ENCODE measurements around the gene INPP5D.

The INPP5D gene

GRCh38 chr2:233233618-233234230 is 173.6 kb downstream of the INPP5D start:
- no peaks in the 10 kb centered on the region for H3K36me3 ChIP-seq (ENCODE audit: control insufficient read depth, insufficient read depth, low read length)
- no peak overlapping the region for H3K4me3 ChIP-seq (ENCODE audit: low read length)
- H3K9ac ChIP-seq (ENCODE audit: low read length) = no peak overlapping the region
- no peak overlapping the region for H3K27ac ChIP-seq (ENCODE audit: low read depth, low read length)
- H3K27me3 ChIP-seq (ENCODE audit: control insufficient read depth, insufficient read depth, low read length) = no peaks in the 10 kb centered on the region
- H3K4me1 ChIP-seq (ENCODE audit: control insufficient read depth, insufficient read depth, low read length) = no peaks in the 10 kb centered on the region

DNA sequence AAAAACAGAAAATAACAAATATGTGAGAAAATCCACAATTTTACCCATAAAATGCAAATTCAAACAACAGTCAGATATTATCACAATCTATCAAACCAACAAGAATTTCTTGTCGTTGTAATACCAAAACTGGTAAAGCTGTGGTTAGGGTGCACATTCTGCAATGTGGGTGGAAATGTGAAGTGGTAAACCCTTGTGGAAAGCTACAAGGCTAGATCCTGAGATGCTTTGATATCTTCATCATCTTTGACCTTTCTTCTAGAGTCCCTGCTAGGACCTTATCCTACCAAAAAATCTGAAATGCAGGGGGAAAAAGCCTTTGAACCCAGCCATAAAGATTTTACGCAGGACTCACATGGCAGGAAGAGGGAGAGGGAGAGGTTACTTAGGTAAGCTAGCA is 174.1 kb downstream of the INPP5D start:
- Histone ChIP-seq H3K9ac (ENCODE audit: low read length) (no peak overlapping the region), H3K27me3 (ENCODE audit: control insufficient read depth, insufficient read depth, low read length) (no peaks in the 10 kb centered on the region), H3K4me3 (ENCODE audit: low read length) (no peak overlapping the region), H3K36me3 (ENCODE audit: control insufficient read depth, insufficient read depth, low read length) (no peaks in the 10 kb centered on the region), H3K4me1 (ENCODE audit: control insufficient read depth, insufficient read depth, low read length) (no peaks in the 10 kb centered on the region), H3K27ac (ENCODE audit: low read depth, low read length) (no peak overlapping the region)

GRCh38 chr2:233234996-233235395 is 174.9 kb downstream of the INPP5D start:
- Histone ChIP-seq H3K9ac (ENCODE audit: low read length) (no peak overlapping the region), H3K36me3 (ENCODE audit: control insufficient read depth, insufficient read depth, low read length) (no peaks in the 10 kb centered on the region), H3K4me1 (ENCODE audit: control insufficient read depth, insufficient read depth, low read length) (no peaks in the 10 kb centered on the region)

DNA sequence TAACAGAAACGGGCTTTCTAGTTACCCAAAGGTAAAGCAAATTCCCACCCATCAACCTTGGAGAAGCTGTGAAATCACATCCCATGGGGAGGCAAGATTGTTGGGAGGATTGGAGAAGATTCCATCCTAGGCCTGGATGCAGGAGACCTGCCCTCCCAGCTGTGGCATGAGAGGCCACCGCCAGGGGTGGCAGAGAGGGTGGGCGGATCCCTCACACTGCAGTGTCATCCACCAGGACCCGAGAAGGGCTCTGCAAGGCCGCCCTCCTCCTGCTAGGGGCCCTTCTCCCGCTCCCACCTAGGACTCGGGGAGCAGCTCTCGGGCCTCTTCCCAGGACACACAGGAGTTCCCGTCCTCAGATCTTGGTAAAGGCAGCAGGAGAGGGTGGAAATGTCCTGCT is 175.8 kb downstream of the INPP5D start:
- H3K4me1 ChIP-seq (ENCODE audit: control insufficient read depth, insufficient read depth, low read length) = no peaks in the 10 kb centered on the region
- H3K27me3 ChIP-seq (ENCODE audit: control insufficient read depth, insufficient read depth, low read length) = no peaks in the 10 kb centered on the region
- H3K36me3 ChIP-seq (ENCODE audit: control insufficient read depth, insufficient read depth, low read length) = no peaks in the 10 kb centered on the region
- H3K4me3 ChIP-seq (ENCODE audit: low read length) = no peak overlapping the region
- H3K9ac ChIP-seq (ENCODE audit: low read length) = no peak overlapping the region
- H3K27ac ChIP-seq (ENCODE audit: low read depth, low read length) = no peak overlapping the region

More at GRCh38 chr2:233234996-233235395, 174.9 kb downstream of the INPP5D start:
- Histone ChIP-seq H3K4me3 (ENCODE audit: low read length) (no peak overlapping the region), H3K27me3 (ENCODE audit: control insufficient read depth, insufficient read depth, low read length) (no peaks in the 10 kb centered on the region), H3K27ac (ENCODE audit: low read depth, low read length) (no peak overlapping the region)

- Histone ChIP-seq H3K4me3 (ENCODE audit: low read length) (no peak overlapping the region), H3K27me3 (ENCODE audit: control insufficient read depth, insufficient read depth, low read length) (no peaks in the 10 kb centered on the region), H3K36me3 (ENCODE audit: control insufficient read depth, insufficient read depth, low read length) (no peaks in the 10 kb centered on the region), H3K27ac (ENCODE audit: low read depth, low read length) (no peak overlapping the region), H3K9ac (ENCODE audit: low read length) (no peak overlapping the region), H3K4me1 (ENCODE audit: control insufficient read depth, insufficient read depth, low read length) (no peaks in the 10 kb centered on the region)
These were observed 176.9 kb downstream of the INPP5D start for GRCh38 chr2:233236820-233237589.

GRCh38 chr2:233240897-233241296 is 180.8 kb downstream of the INPP5D start:
- Histone ChIP-seq H3K27me3 (ENCODE audit: control insufficient read depth, insufficient read depth, low read length) (no peaks in the 10 kb centered on the region), H3K4me1 (ENCODE audit: control insufficient read depth, insufficient read depth, low read length) (no peaks in the 10 kb centered on the region), H3K9ac (ENCODE audit: low read length) (no peak overlapping the region), H3K36me3 (ENCODE audit: control insufficient read depth, insufficient read depth, low read length) (no peaks in the 10 kb centered on the region), H3K27ac (ENCODE audit: low read depth, low read length) (no peak overlapping the region), H3K4me3 (ENCODE audit: low read length) (no peak overlapping the region)

- Histone ChIP-seq H3K27ac (ENCODE audit: low read depth, low read length) (no peak overlapping the region), H3K4me3 (ENCODE audit: low read length) (no peak overlapping the region), H3K4me1 (ENCODE audit: control insufficient read depth, insufficient read depth, low read length) (no peaks in the 10 kb centered on the region), H3K27me3 (ENCODE audit: control insufficient read depth, insufficient read depth, low read length) (no peaks in the 10 kb centered on the region), H3K9ac (ENCODE audit: low read length) (no peak overlapping the region), H3K36me3 (ENCODE audit: control insufficient read depth, insufficient read depth, low read length) (no peaks in the 10 kb centered on the region)
These were observed 181.7 kb downstream of the INPP5D start for GRCh38 chr2:233241803-233242202.

GRCh38 chr2:233242231-233242927 is 182.2 kb downstream of the INPP5D start:
- Histone ChIP-seq H3K27ac (ENCODE audit: low read depth, low read length) (no peak overlapping the region), H3K36me3 (ENCODE audit: control insufficient read depth, insufficient read depth, low read length) (no peaks in the 10 kb centered on the region)

GRCh38 chr2:233243348-233243747 is 183.2 kb downstream of the INPP5D start:
- no peaks in the 10 kb centered on the region for H3K27me3 ChIP-seq (ENCODE audit: control insufficient read depth, insufficient read depth, low read length)
- H3K9ac ChIP-seq (ENCODE audit: low read length) = no peak overlapping the region
- H3K4me3 ChIP-seq (ENCODE audit: low read length) = no peak overlapping the region
- no peak overlapping the region for H3K27ac ChIP-seq (ENCODE audit: low read depth, low read length)
- H3K36me3 ChIP-seq (ENCODE audit: control insufficient read depth, insufficient read depth, low read length) = no peaks in the 10 kb centered on the region
- no peaks in the 10 kb centered on the region for H3K4me1 ChIP-seq (ENCODE audit: control insufficient read depth, insufficient read depth, low read length)

More at GRCh38 chr2:233242231-233242927, 182.2 kb downstream of the INPP5D start:
- no peak overlapping the region for H3K9ac ChIP-seq (ENCODE audit: low read length)
- no peak overlapping the region for H3K4me3 ChIP-seq (ENCODE audit: low read length)
- no peaks in the 10 kb centered on the region for H3K27me3 ChIP-seq (ENCODE audit: control insufficient read depth, insufficient read depth, low read length)
- no peaks in the 10 kb centered on the region for H3K4me1 ChIP-seq (ENCODE audit: control insufficient read depth, insufficient read depth, low read length)

GRCh38 chr2:233244818-233245217 is 184.7 kb downstream of the INPP5D start:
- H3K27me3 ChIP-seq (ENCODE audit: control insufficient read depth, insufficient read depth, low read length) = no peaks in the 10 kb centered on the region
- no peak overlapping the region for H3K4me3 ChIP-seq (ENCODE audit: low read length)
- H3K4me1 ChIP-seq (ENCODE audit: control insufficient read depth, insufficient read depth, low read length) = no peaks in the 10 kb centered on the region
- no peak overlapping the region for H3K27ac ChIP-seq (ENCODE audit: low read depth, low read length)
- H3K36me3 ChIP-seq (ENCODE audit: control insufficient read depth, insufficient read depth, low read length) = no peaks in the 10 kb centered on the region
- no peak overlapping the region for H3K9ac ChIP-seq (ENCODE audit: low read length)

- no peaks in the 10 kb centered on the region for H3K4me1 ChIP-seq (ENCODE audit: control insufficient read depth, insufficient read depth, low read length)
- H3K27me3 ChIP-seq (ENCODE audit: control insufficient read depth, insufficient read depth, low read length) = no peaks in the 10 kb centered on the region
- H3K36me3 ChIP-seq (ENCODE audit: control insufficient read depth, insufficient read depth, low read length) = no peaks in the 10 kb centered on the region
- H3K4me3 ChIP-seq (ENCODE audit: low read length) = no peak overlapping the region
- H3K27ac ChIP-seq (ENCODE audit: low read depth, low read length) = no peak overlapping the region
- no peak overlapping the region for H3K9ac ChIP-seq (ENCODE audit: low read length)
These were observed 185.3 kb downstream of the INPP5D start for GRCh38 chr2:233245406-233245805.

- Histone ChIP-seq H3K27ac (ENCODE audit: low read depth, low read length) (no peak overlapping the region), H3K4me3 (ENCODE audit: low read length) (no peak overlapping the region), H3K27me3 (ENCODE audit: control insufficient read depth, insufficient read depth, low read length) (no peaks in the 10 kb centered on the region), H3K9ac (ENCODE audit: low read length) (no peak overlapping the region), H3K4me1 (ENCODE audit: control insufficient read depth, insufficient read depth, low read length) (no peaks in the 10 kb centered on the region), H3K36me3 (ENCODE audit: control insufficient read depth, insufficient read depth, low read length) (no peaks in the 10 kb centered on the region)
These were observed 187.0 kb downstream of the INPP5D start for GRCh38 chr2:233247116-233247515.

Measured in rectal smooth muscle tissue (tissue), 1 donor.